GM23248 (cell line): Measurements from ENCODE around the gene RAD50.

Source experiments
- EZH2 ChIP-seq: fragments of 200-600 bp; sonication (generic); IDR thresholded peaks from 2 replicates; pipeline ENCODE4 v1.6.1; 2018; ENCODE audit warnings: antibody characterized with exemption, mild to moderate bottlenecking; ENCODE audit not compliant: insufficient read depth, poor library complexity, severe bottlenecking
- EZH2phosphoT487 ChIP-seq: fragments of 200-600 bp; sonication (generic); IDR thresholded peaks from 2 replicates; pipeline ENCODE4 v1.6.1; 2018; ENCODE audit warnings: antibody characterized with exemption, moderate library complexity, mild to moderate bottlenecking, low read depth; ENCODE audit not compliant: insufficient read depth

GRCh38 chr5:132655821-132656773, 99.3 kb downstream of the RAD50 start:
- TF ChIP-seq EZH2 (no peak), EZH2phosphoT487 (no peak)
